Neural cell (in vitro differentiated cells): ENCODE results near the gene TMEM134.

Experiments
- EP300 ChIP-seq: fragments of 450-650 bp; conservative IDR thresholded peaks from 2 replicates; pipeline ENCODE4 v1.6.1; 2014; ENCODE audit warnings: antibody characterized with exemption, mild to moderate bottlenecking, moderate library complexity; ENCODE audit not compliant: poor library complexity, severe bottlenecking
- MXI1 ChIP-seq: fragments of 450-650 bp; conservative IDR thresholded peaks from 2 replicates; pipeline ENCODE4 v1.6.1; 2014; ENCODE audit warnings: antibody characterized with exemption, mild to moderate bottlenecking; ENCODE audit not compliant: poor library complexity, severe bottlenecking
- POLR2AphosphoS5 ChIP-seq: IDR thresholded peaks from 2 replicates; pipeline ENCODE4 v1.6.1; 2012
- TF ChIP-seq, protein P1 (sequence below): fragments of 450-650 bp; IDR thresholded peaks from 2 replicates; pipeline ENCODE4 v1.5.1; 2014; ENCODE audit warnings: antibody characterized with exemption, mild to moderate bottlenecking, moderate library complexity; ENCODE audit not compliant: poor library complexity, severe bottlenecking

DNA sequence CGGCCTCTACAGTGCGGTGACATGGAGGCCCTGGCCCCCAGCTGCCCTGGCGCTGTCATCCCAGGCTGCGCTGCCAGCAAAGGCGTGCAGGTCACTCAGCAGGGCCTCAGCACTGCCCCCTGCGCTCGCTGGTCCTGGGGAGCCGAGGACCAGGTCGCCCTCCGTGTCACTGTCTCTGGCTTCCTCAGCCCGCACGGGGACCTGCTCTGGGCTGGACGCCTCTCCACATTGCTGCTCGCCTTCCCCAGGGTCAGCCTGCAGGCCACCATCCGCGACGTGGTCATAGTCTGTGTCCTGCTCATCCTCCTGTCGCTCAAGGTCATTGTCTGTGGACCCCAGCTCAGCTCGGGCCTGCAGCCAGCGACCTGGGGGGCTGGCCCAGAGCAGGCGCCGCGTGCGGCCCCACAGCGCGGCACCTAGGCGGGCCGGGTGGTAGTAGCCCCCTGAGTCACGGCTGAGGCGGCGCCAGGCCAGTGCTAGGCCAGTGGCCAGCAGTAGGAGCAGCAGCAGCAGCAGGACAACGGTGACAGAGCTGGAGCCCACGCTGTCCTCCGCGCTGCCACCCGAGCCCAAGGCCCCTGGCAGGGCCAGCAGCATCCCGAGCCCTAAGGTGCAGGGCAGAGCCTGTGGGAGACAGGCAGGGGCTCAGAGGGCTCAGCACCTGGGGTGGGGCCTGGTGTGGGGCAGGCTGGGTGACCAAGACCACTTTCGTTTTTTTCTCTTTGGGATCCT is 33.2 kb downstream of the TMEM134 start:
- TF ChIP-seq, protein P1, sequence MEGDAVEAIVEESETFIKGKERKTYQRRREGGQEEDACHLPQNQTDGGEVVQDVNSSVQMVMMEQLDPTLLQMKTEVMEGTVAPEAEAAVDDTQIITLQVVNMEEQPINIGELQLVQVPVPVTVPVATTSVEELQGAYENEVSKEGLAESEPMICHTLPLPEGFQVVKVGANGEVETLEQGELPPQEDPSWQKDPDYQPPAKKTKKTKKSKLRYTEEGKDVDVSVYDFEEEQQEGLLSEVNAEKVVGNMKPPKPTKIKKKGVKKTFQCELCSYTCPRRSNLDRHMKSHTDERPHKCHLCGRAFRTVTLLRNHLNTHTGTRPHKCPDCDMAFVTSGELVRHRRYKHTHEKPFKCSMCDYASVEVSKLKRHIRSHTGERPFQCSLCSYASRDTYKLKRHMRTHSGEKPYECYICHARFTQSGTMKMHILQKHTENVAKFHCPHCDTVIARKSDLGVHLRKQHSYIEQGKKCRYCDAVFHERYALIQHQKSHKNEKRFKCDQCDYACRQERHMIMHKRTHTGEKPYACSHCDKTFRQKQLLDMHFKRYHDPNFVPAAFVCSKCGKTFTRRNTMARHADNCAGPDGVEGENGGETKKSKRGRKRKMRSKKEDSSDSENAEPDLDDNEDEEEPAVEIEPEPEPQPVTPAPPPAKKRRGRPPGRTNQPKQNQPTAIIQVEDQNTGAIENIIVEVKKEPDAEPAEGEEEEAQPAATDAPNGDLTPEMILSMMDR = no peak
- TF ChIP-seq EP300 (no peak), MXI1 (no peak), POLR2AphosphoS5 (no peak)
